Tibial nerve (tissue), 4 donors: ENCODE data around the gene GBF1.

ENCODE experiments used
- CTCF ChIP-seq, 5 experiments: fragments of 200-600 bp in 3 of 5; fragments of 450-650 bp in 2 of 5; sonication (generic) in 3 of 5; IDR thresholded peaks; one replicate each; pipeline ENCODE4 v1.5.1; 2016 to 2019; ENCODE audit warnings: antibody characterized with exemption in 5 of 5, mild to moderate bottlenecking in 3 of 5, moderate library complexity in 2 of 5
- EP300 ChIP-seq, 2 donors: sonication (generic); formaldehyde crosslinking; IDR thresholded peaks; one replicate each; pipeline ENCODE4 v1.6.1; 2017; ENCODE audit warnings: antibody characterized with exemption in 2 of 2, mild to moderate bottlenecking in 1 of 2
- POLR2A ChIP-seq, 2 donors: fragments of 450-650 bp; IDR thresholded peaks; one replicate each; pipeline ENCODE4 v1.6.1; 2017; ENCODE audit warnings: antibody characterized with exemption in 2 of 2, mild to moderate bottlenecking in 2 of 2, moderate library complexity in 2 of 2

DNA sequence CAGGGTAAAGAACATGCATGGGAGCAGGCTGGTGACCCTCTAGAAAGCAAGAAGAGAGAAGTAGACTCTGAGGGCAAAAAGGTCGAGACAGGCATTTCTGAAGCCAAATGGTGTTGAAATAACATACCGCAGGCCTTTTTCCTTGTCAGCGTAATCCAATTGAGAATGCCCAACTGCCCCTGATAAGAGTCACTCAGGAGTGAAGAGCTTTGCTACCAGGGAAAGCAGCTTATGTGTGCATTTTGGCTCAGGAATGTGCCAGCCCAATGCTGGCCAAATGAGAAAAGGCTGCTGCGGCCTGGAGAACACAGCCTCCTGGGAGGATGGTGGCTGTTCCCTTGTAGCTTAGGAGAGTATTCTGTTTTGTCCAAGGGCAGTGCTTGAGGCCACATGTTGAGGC, 88.8 kb downstream of the GBF1 start:
- TF ChIP-seq POLR2A (IDR thresholded peaks at IDR 0.05): no peak
- TF ChIP-seq CTCF (IDR thresholded peaks at IDR 0.05): no peak
- TF ChIP-seq EP300 (IDR thresholded peaks at IDR 0.05): no peak
